ENCODE measurements around the gene PDZD2. TPM values are rescaled to one million over a fixed set of nuclear protein-coding genes. Genes with fewer than 3 reads are reported as not detected.

Gene PDZD2
- total and polyA plus RNA-seq, 3 donors from 2014 or later = 47.3 to 89.1 (median 83.9) TPM

DNA sequence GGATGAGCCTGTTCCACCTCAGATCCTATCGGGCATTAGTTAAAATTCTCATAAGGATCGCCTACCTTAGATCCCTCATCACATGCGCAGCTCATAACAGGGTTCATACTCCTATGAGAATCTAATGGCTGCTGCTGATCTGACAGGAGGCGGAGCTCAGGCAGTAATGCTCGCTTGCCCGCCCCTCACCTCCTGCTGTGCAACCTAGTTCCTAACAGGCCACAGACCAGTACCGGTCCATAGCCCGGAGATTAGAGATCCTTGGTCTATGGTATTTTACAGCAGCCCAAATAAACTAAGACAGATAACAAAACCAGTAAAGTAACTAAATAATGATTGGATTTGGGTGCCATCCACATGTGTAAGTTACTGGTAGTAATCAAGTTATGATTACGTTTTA is 517.7 kb downstream of the PDZD2 start:
- Histone ChIP-seq H3K27me3 (no peaks in the 10 kb centered on the region), H3K4me3 (no peak overlapping the region), H3K27ac (no peak overlapping the region), H3K9me3 (no peaks in the 10 kb centered on the region), H3K36me3 (ENCODE audit: low read depth, missing control alignments) (no peaks in the 10 kb centered on the region), H3K4me1 (peaks cover 32% of the 10 kb centered on the region)
- intact Hi-C loops (cut with DNase I; ENCODE audit: low total_unique reads) = no loop called here
- 74 to 80% methylated on average over 9 of the region's 9 CpGs for WGBS, 2 donors
- DNase-seq = no peak
- TF ChIP-seq POLR2A (IDR thresholded peaks at IDR 0.05) = no peak
- TF ChIP-seq CTCF (IDR thresholded peaks at IDR 0.05) = no peak

DNA sequence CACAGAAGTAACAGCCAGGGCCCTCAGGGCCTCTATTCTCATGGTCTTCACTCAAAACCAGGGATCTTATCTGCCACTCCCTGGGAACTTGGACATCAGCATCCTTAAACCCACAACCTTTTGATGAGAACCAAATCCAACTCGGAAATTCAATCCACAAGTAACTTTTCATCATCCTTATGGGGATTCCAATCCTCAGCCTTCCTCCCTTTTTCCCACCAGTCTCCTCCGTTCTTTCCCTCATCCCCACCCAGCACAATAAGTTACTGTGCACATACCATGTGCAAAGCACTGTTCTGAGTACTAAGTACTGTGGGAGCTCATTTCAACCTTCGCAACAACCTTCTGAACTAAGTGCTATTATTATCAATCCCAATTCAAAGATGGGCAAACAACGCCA is 518.1 kb downstream of the PDZD2 start:
- no peak overlapping the region for H3K27ac ChIP-seq
- TF ChIP-seq CTCF (IDR thresholded peaks at IDR 0.05) (no peak), POLR2A (IDR thresholded peaks at IDR 0.05) (no peak)
- H3K27me3 ChIP-seq = no peaks in the 10 kb centered on the region
- intact Hi-C loops (cut with DNase I; ENCODE audit: low total_unique reads) = no loop called here
- H3K36me3 ChIP-seq (ENCODE audit: low read depth, missing control alignments) = no peaks in the 10 kb centered on the region
- WGBS, 2 donors = 65 to 73% methylated on average over 4 of the region's 4 CpGs
- no peaks in the 10 kb centered on the region for H3K9me3 ChIP-seq
- peaks cover 32% of the 10 kb centered on the region for H3K4me1 ChIP-seq
- H3K4me3 ChIP-seq = no peak overlapping the region
- DNase-seq = no peak

DNA sequence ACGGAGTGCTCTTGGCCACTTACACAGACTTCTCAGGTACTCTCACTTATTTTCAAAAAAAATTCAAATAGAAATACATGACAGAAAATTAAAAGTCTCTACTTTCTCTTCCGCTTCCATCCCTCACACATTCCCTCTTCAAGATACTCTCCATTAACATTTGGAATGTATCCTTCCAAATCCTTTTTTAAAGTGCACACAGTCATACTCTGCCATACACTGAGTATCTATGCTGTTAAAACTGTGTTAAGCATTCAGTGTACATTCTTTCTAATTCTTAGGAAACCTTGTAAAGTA is 519.7 kb downstream of the PDZD2 start:
- TF ChIP-seq POLR2A (IDR thresholded peaks at IDR 0.05) = no peak
- no peak for TF ChIP-seq CTCF (IDR thresholded peaks at IDR 0.05)
- H3K27ac ChIP-seq = no peak overlapping the region
- H3K4me1 ChIP-seq = peaks cover 29% of the 10 kb centered on the region
- intact Hi-C loops (cut with DNase I; ENCODE audit: low total_unique reads) = no loop called here
- WGBS, 2 donors = 82 to 86% methylated on average over 2 of the region's 2 CpGs
- H3K9me3 ChIP-seq = no peaks in the 10 kb centered on the region
- no peaks in the 10 kb centered on the region for H3K36me3 ChIP-seq (ENCODE audit: low read depth, missing control alignments)
- H3K4me3 ChIP-seq = no peak overlapping the region
- no peaks in the 10 kb centered on the region for H3K27me3 ChIP-seq
- no peak for DNase-seq

DNA sequence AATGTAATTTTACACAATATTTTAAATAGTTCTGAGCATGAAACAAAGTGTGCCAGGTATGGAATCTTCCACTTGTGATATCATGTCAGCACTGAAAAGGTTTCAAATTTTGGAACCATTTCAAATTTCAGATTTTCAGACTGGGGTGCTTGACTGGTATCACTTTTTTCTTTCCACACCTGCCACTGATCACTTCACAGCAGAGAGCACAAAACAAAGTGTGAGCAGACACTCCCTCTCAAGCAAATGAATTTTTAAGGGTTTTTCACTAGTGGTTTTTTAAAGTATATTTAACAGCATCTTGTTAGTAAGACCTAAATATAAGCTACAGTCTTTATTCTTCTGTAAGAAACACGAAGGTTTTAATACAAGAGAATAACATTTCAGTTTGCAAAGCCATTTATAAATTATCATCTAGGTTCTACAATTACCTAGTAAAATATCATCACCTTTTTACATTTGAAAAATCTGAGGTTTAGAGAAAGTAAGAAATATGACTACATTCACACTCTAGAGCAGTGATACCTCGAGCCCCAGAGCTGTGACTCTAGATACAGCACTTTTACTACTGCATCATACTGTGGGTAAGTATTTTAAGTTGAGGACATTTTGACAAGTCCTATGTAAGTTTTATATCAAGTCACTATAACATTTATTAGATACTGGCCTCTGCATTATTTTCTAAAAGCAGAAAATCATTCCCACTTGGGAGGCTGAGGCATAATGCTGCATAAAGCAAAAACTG is 520.6 kb downstream of the PDZD2 start:
- intact Hi-C loops (cut with DNase I; ENCODE audit: low total_unique reads) = no loop called here
- H3K27ac ChIP-seq = no peak overlapping the region
- DNase-seq = no peak

More for the DNA sequence above, 520.6 kb downstream of the PDZD2 start:
- H3K27me3 ChIP-seq = no peaks in the 10 kb centered on the region
- no peaks in the 10 kb centered on the region for H3K9me3 ChIP-seq
- no peaks in the 10 kb centered on the region for H3K36me3 ChIP-seq (ENCODE audit: low read depth, missing control alignments)
- 57 to 66% methylated on average over 2 of the region's 2 CpGs for WGBS, 2 donors
- no peak overlapping the region for H3K4me3 ChIP-seq
- TF ChIP-seq CTCF (IDR thresholded peaks at IDR 0.05) (no peak), POLR2A (IDR thresholded peaks at IDR 0.05) (no peak)
- H3K4me1 ChIP-seq = peaks cover 23% of the 10 kb centered on the region

Data from testis (tissue), 3 donors.